K562 (cell line): ENCODE data around the gene SERHL2. TPM values are rescaled to one million over a fixed set of nuclear protein-coding genes. Genes with fewer than 3 reads are reported as not detected.
A peak's percentile ranks its signal among the peaks of the same experiment; 100 is the strongest.

Experiments
- CREB1 ChIP-seq, 2 experiments: sonication (generic) in 1 of 2; formaldehyde crosslinking in 1 of 2; IDR thresholded peaks; 2 replicates each; pipeline versions ENCODE4 v1.6.1 to v1.8.0; 2012 to 2022; ENCODE audit warnings: inconsistent platforms in 1 of 2, mild to moderate bottlenecking in 1 of 2, missing genetic modification reagents in 1 of 2, moderate library complexity in 1 of 2
- DMBX1 ChIP-seq: fragments of 250-450 bp; sonication (Bioruptor Pico); IDR thresholded peaks from 2 replicates; pipeline ENCODE4 v1.8.0; 2022; ENCODE audit warnings: inconsistent platforms, mild to moderate bottlenecking, moderate library complexity, borderline replicate concordance
- ELF1 ChIP-seq: fragments of 200-800 bp; sonication (Bioruptor generic); IDR thresholded peaks from 2 replicates; pipeline ENCODE4 v1.6.1; 2016; ENCODE audit warnings: missing genetic modification characterization, missing compliant biosample characterization
- GABPA ChIP-seq: fragments of 200-800 bp; sonication (Bioruptor generic); conservative IDR thresholded peaks from 2 replicates; pipeline ENCODE4 v1.6.1; 2016; ENCODE audit warnings: low read depth, missing genetic modification characterization, missing compliant biosample characterization
- MAZ ChIP-seq, 2 experiments: fragments of 450-650 bp in 1 of 2; sonication (generic) in 1 of 2; formaldehyde crosslinking; IDR thresholded peaks in 1 of 2; conservative IDR thresholded peaks in 1 of 2; 2 replicates each; pipeline versions ENCODE4 v1.4.0 to v1.5.0; 2020; ENCODE audit warnings: mild to moderate bottlenecking in 1 of 2, missing genetic modification reagents in 1 of 2
- MXI1 ChIP-seq: IDR thresholded peaks from 2 replicates; pipeline ENCODE4 v1.6.1; 2011; ENCODE audit warnings: low read depth, mild to moderate bottlenecking, improper control_type of control experiment, low read length
- NR2C1 ChIP-seq, 2 experiments: fragments of 450-650 bp; IDR thresholded peaks; 2 replicates each; pipeline ENCODE4 v1.6.1; 2017; ENCODE audit warnings: mild to moderate bottlenecking in 2 of 2, antibody characterized with exemption in 1 of 2, inconsistent platforms in 1 of 2, missing compliant biosample characterization in 1 of 2, missing genetic modification characterization in 1 of 2
- NRF1 ChIP-seq, 2 experiments: fragments of 450-650 bp; IDR thresholded peaks in 1 of 2; conservative IDR thresholded peaks in 1 of 2; 2 replicates each; pipeline ENCODE4 v1.6.1; 2014; ENCODE audit warnings: mild to moderate bottlenecking in 2 of 2
- PHF20 ChIP-seq: fragments of 450-650 bp; IDR thresholded peaks from 2 replicates; pipeline ENCODE4 v1.6.1; 2018; ENCODE audit not compliant: partially characterized antibody
- RBBP5 ChIP-seq: fragments of 200-600 bp; sonication (generic); IDR thresholded peaks from 2 replicates; pipeline ENCODE4 v1.6.1; 2012; ENCODE audit warnings: borderline replicate concordance, mild to moderate bottlenecking, low read length, control low read depth, inconsistent platforms; ENCODE audit not compliant: insufficient read depth, poor library complexity, severe bottlenecking
- RBFOX2 ChIP-seq: fragments of 200-400 bp; formaldehyde crosslinking; IDR thresholded peaks from 2 replicates; pipeline ENCODE4 v1.6.1; 2017; ENCODE audit warnings: low read depth, mild to moderate bottlenecking, low read length, moderate library complexity
- RCOR1 ChIP-seq, 2 experiments: IDR thresholded peaks; 2 replicates each; pipeline ENCODE4 v1.6.1; 2012; ENCODE audit warnings: low read depth in 2 of 2, low read length in 2 of 2, borderline replicate concordance in 1 of 2, improper control_type of control experiment in 1 of 2
- SIN3A ChIP-seq, 2 experiments: fragments of 150-350 bp in 1 of 2; IDR thresholded peaks; 2 replicates each; pipeline ENCODE4 v1.6.1; 2011 to 2016; ENCODE audit warnings: borderline replicate concordance in 2 of 2, low read depth in 2 of 2, low read length in 2 of 2, mild to moderate bottlenecking in 2 of 2, moderate library complexity in 2 of 2; ENCODE audit not compliant: control insufficient read depth in 1 of 2
- SIX5 ChIP-seq, 2 experiments: IDR thresholded peaks; 2 replicates each; pipeline ENCODE4 v1.6.1; 2011; ENCODE audit warnings: low read length in 2 of 2, borderline replicate concordance in 1 of 2, low read depth in 1 of 2, mild to moderate bottlenecking in 1 of 2, moderate library complexity in 1 of 2; ENCODE audit not compliant: insufficient read depth in 1 of 2
- SP2 ChIP-seq: IDR thresholded peaks from 2 replicates; pipeline ENCODE4 v1.6.1; 2011; ENCODE audit warnings: mild to moderate bottlenecking, low read depth, low read length, moderate library complexity; ENCODE audit not compliant: poor library complexity, severe bottlenecking; ENCODE audit errors: extremely low read depth
- SUPT5H ChIP-seq: fragments of 450-650 bp; IDR thresholded peaks from 2 replicates; pipeline ENCODE4 v1.6.1; 2016
- polyA plus RNA-seq, 8 experiments: library from polyadenylated mRNA; depleted of rRNA in 4 of 8; stranded (reverse) in 5 of 8; unstranded in 3 of 8; fragments of >200 nt; fragmentation: Nextera tagmentation in 2 of 8; fragmentation: Illumina TruSeq in 1 of 8; extraction: Ambion mirVana in 2 of 8; extraction: Trizol in 1 of 8; gene quantifications; 2 replicates each; pipeline versions ENCODE4 v1.2.1 to v1.2.3, GENCODE V29; 2011 to 2014; ENCODE audit warnings: inconsistent platforms in 1 of 8, missing spikeins in 1 of 8
- total RNA-seq, 7 experiments: library from RNA; depleted of rRNA in 6 of 7; stranded (reverse); fragments of >200 nt in 6 of 7; fragmentation: Illumina TruSeq in 2 of 7; extraction: Trizol in 2 of 7; gene quantifications; 2 replicates each; pipeline versions ENCODE4 v1.2.1 to v1.2.3, GENCODE V29; 2011 to 2021; ENCODE audit warnings: low replicate concordance in 1 of 7
- TF ChIP-seq, protein P1 (sequence below): fragments of 200-800 bp; sonication (Bioruptor generic); IDR thresholded peaks from 2 replicates; pipeline ENCODE4 v1.6.1; 2017; ENCODE audit warnings: missing genetic modification characterization, missing compliant biosample characterization
- TF ChIP-seq, protein P2 (sequence below): fragments of 250-450 bp; sonication (Bioruptor Pico); IDR thresholded peaks from 2 replicates; pipeline ENCODE4 v1.4.0; 2020; ENCODE audit warnings: mild to moderate bottlenecking
- TF ChIP-seq, protein P3 (sequence below): fragments of 450-650 bp; formaldehyde crosslinking; IDR thresholded peaks from 2 replicates; pipeline ENCODE4 v1.4.0; 2020; ENCODE audit warnings: mild to moderate bottlenecking, moderate library complexity

The SERHL2 gene
- total and polyA plus RNA-seq, 9 of the 15 experiments (the other 6 are each of a cell fraction or from before 2014, with no cell fraction given) = 19.9 to 62.6 (median 25.2) TPM

DNA sequence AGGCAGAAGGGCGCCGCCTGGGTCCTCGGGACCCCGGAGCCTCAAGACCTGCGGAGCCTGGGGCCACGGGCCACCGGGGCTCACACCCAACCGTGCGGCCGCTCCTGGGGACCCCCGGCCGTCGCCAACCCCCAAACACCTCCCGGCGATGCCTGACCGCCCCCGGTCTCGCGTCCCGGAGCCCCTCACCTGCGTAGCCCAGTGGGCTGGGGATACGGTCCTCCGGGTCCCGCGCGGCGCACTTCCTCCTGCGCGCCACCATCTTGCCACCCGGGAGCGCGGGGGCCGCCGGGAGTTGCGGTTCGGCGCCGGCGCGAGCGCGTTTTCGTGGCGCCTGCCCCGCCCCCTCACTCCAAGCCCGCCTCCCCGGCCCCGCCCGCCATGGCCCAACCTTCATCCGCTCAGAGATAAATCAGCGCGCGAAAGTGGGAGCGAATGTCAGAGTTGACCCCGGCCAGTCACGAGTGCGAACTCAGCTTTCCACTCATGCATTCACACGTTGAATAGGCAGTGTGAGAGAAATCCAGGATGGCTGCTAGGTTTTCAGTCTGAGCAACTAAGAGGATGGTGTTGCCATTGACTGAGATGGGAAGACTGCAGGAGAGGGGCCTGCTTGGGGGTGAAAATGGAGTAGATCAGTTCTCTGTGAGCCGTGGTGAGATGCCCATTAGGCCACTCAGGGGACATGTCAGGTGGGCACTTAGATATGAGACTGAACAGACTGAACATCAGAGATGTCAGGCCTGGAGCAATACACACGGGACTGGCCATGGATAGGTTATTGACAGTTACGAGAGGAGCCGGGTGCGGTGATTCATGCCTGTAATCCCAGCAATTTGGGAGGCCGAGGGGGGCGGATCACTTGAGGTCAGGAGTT, 34.0 kb upstream of the SERHL2 start, which contains the start of gene RRP7A (continued):
- no peak for TF ChIP-seq MXI1
- TF ChIP-seq SP2 = peak; percentile 41
- TF ChIP-seq CREB1 (IDR thresholded peaks at IDR 0.05) = peak; percentile 66; the same call in 1 of the 2 replicates
- TF ChIP-seq CREB1 (CRISPR knock-in tag; IDR thresholded peaks at IDR 0.05) = no peak
- TF ChIP-seq SIN3A (IDR thresholded peaks at IDR 0.05; ENCODE audit: borderline replicate concordance in 2 of 2, control insufficient read depth in 1 of 2, low read depth in 2 of 2, low read length in 2 of 2) = peak in 1 of 2 experiments; percentile 65; a peak in 1 of 4 replicates
- peak; percentile 78 to 80 for TF ChIP-seq NRF1 (conservative IDR thresholded peaks at IDR 0.05 in 1 of 2, IDR thresholded peaks at IDR 0.05 in 1 of 2)
- TF ChIP-seq, protein P1, sequence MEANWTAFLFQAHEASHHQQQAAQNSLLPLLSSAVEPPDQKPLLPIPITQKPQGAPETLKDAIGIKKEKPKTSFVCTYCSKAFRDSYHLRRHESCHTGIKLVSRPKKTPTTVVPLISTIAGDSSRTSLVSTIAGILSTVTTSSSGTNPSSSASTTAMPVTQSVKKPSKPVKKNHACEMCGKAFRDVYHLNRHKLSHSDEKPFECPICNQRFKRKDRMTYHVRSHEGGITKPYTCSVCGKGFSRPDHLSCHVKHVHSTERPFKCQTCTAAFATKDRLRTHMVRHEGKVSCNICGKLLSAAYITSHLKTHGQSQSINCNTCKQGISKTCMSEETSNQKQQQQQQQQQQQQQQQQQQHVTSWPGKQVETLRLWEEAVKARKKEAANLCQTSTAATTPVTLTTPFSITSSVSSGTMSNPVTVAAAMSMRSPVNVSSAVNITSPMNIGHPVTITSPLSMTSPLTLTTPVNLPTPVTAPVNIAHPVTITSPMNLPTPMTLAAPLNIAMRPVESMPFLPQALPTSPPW (CRISPR knock-in tag) = peak; percentile 81
- 0 out of 4 replicates have a peak, but pooled peaks of 1 of the 2 experiments have one; percentile 21 for TF ChIP-seq RCOR1 (IDR thresholded peaks at IDR 0.05; ENCODE audit: borderline replicate concordance in 1 of 2, low read depth in 2 of 2, low read length in 2 of 2)
- TF ChIP-seq PHF20 = peak; percentile 65
- no peak for TF ChIP-seq DMBX1 (CRISPR knock-in tag)
- TF ChIP-seq, protein P2, sequence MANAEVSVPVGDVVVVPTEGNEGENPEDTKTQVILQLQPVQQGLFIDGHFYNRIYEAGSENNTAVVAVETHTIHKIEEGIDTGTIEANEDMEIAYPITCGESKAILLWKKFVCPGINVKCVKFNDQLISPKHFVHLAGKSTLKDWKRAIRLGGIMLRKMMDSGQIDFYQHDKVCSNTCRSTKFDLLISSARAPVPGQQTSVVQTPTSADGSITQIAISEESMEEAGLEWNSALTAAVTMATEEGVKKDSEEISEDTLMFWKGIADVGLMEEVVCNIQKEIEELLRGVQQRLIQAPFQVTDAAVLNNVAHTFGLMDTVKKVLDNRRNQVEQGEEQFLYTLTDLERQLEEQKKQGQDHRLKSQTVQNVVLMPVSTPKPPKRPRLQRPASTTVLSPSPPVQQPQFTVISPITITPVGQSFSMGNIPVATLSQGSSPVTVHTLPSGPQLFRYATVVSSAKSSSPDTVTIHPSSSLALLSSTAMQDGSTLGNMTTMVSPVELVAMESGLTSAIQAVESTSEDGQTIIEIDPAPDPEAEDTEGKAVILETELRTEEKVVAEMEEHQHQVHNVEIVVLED (CRISPR knock-in tag) = peak; percentile 67
- 0 out of 2 replicates have a peak, but pooled peaks have one; percentile 34 for TF ChIP-seq NR2C1 (IDR thresholded peaks at IDR 0.05)
- 0 out of 2 replicates have a peak, but pooled peaks have one; percentile 39 for TF ChIP-seq NR2C1 (tag; IDR thresholded peaks at IDR 0.05)
- TF ChIP-seq, protein P3, sequence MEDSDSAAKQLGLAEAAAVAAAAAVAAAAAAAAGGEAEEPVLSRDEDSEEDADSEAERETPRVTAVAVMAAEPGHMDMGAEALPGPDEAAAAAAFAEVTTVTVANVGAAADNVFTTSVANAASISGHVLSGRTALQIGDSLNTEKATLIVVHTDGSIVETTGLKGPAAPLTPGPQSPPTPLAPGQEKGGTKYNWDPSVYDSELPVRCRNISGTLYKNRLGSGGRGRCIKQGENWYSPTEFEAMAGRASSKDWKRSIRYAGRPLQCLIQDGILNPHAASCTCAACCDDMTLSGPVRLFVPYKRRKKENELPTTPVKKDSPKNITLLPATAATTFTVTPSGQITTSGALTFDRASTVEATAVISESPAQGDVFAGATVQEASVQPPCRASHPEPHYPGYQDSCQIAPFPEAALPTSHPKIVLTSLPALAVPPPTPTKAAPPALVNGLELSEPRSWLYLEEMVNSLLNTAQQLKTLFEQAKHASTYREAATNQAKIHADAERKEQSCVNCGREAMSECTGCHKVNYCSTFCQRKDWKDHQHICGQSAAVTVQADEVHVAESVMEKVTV (CRISPR knock-in tag) = no peak
- TF ChIP-seq MAZ (CRISPR knock-in tag; conservative IDR thresholded peaks at IDR 0.05 in 1 of 2, IDR thresholded peaks at IDR 0.05 in 1 of 2) = peak; percentile 54 to 67; a peak in 3 of 4 replicates
- TF ChIP-seq ELF1 (tag) = no peak
- peak; percentile 59; the same call in 1 of the 2 replicates for TF ChIP-seq SUPT5H
- TF ChIP-seq RBBP5 = peak; percentile 74
- peak; percentile 80 for TF ChIP-seq RBFOX2
- TF ChIP-seq SIX5 (IDR thresholded peaks at IDR 0.05; ENCODE audit: borderline replicate concordance in 1 of 2, insufficient read depth in 1 of 2, low read depth in 1 of 2, low read length in 2 of 2) = peak; percentile 21 to 29; a peak in 2 of 4 replicates
- 0 out of 2 replicates have a peak, but pooled peaks have one; percentile 21 for TF ChIP-seq GABPA
